Femur (tissue), 1 donor: ENCODE data around the gene TMEM169.
A peak's percentile ranks its signal among the peaks of the same experiment; 100 is the strongest.

Experiments used
- DNase-seq: peaks from one replicate; pipeline ENCODE4 v3.0.0-alpha.2; 2017

Gene TMEM169

DNA sequence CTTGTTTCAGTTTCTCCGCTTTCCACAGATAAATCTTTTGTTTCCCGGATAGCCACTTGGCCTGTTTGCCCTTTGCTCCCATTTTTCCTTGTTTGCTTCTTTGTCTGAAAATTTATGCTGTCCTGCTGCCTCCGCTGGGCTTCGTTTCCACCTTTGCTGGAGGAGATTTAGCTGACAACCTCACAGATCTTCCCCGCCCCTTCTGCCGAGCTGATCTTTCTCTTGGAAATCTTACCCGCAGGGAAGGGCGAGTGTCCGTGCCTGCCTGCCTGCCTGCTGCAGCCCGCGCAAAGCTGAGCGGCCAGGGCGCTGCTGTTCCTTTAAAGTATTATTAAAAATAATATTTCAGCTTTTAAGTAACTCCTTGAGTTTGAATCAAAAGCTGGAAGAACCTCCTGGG is 26.0 kb downstream of the TMEM169 start:
- DNase-seq, result no peak

DNA sequence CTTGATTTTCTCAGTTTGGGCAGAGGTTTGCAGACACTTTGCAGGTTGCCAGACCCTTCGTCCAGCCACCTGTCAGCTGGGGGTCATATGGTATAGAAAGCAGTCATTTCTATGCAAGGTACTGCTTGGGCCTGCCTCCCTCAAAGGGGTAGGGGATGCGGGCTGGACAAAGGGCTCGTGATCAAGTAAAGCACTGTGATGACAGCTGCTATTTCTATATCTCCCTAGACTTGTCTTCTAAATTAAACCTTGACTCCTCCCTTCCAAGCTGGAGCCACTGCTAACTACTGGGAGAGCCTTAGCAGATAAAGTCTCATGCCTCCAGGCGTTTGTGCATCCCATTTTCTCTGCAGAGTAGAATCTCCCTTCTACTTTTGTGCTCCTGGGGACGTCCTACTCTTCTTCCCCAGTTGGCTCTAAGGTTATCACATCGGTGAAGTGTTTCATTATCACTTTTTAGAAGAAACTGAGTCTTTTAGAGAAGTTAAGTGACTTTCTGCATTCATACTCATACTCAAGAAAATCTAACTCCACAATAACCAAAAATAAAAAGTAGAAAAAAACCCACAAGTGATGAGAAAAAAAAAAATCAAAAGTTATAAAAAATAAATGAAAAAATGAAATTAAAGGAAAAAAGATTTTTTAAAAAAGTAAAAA is 26.7 kb downstream of the TMEM169 start:
- no peak for DNase-seq

DNA sequence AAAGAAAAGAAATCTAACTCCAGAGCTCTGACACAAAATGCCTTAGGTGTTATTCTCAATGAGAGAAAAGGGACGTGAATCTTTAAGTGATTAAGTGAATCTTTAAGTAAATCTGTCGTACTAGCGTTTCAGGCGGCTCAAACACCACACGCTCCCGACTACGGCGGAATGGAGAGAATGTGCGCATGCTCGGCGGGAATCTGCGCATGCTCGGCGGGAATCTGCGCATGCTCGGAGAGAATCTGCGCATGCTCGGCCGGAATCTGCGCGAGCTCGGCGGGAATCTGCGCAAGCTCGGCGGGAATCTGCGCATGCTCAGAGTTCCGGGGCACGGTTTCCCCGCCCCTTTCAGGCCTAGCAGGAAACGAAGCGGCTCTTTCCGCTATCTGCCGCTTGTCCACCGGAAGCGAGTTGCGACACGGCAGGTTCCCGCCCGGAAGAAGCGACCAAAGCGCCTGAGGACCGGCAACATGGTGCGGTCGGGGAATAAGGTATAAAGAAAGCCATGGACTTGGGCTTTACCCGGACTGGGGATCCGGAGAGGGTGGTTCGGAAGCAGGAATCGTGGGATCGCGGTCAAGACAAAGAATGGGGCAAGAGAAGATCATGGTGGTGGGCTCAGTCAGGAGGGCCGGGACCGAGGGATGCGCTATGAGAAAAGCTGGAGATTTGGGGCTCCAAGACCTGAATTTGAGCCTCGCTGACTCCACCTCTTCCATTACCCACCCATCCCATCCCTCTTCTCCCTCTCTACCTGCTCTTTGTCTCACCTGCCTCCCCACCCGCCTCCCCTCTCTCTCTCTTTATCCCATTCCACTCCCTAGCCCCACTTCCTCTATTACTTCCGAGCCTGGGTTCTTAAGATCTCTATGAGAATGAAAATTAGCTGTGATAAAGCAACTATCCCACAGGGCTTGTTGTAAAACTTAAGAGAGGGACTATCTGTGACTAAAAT is 27.5 kb downstream of the TMEM169 start, which contains the start of gene XRCC5:
TSS of gene XRCC5 (plus strand) at position 382 of the 955 bp plus-strand sequence. CDS start at position 471, 89 bp downstream.
- peak; percentile 99 for DNase-seq

DNA sequence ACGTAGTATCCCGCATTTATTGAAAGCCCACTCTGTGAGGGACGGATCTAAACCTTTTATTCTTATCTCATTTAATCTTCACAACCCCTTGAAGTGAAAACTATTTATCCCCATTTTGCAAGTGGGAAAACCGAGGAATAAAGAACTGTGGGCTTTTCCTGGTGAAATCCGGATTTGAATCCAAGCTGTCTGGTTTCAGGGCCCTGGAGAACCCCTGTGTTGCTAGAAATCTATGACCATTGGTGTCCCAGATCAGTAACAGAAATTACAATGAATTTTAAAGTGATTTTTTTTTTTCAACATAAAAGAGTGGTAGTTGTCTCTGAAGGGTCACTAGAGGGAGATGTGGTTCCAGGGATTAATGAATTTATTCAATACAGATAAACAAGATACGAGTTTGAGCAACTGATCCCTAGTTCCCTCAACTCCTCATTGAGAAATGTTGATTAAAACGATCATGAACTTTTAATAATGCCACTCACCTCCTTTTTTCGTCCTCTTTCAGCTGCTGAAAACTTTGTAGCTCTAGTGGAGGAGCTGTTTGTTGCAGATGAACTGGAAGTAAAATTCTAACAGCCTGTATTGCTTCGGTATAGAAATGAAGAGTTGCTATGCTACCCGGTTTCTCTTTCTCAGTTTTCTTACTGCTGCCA is 28.4 kb downstream of the TMEM169 start:
- DNase-seq, result no peak

DNA sequence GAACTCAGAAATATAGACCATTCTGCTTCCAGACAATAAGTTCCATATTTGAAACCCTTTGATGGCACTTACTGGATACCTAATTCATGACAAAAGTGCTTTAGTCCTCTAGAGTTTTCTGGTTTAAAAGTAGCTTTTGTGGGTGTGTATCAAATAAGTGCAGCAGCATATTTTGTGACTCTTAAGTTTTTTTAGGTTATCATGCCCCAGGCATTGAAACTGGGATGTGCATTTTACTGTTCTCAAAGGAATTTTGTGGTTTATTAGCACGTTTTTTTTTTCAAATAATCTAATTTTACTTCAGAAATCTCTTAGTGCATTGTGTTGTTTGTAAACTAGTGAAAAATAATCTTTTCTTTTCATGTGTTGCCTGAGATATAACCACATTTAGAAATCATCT is 28.9 kb downstream of the TMEM169 start:
- no peak for DNase-seq

DNA sequence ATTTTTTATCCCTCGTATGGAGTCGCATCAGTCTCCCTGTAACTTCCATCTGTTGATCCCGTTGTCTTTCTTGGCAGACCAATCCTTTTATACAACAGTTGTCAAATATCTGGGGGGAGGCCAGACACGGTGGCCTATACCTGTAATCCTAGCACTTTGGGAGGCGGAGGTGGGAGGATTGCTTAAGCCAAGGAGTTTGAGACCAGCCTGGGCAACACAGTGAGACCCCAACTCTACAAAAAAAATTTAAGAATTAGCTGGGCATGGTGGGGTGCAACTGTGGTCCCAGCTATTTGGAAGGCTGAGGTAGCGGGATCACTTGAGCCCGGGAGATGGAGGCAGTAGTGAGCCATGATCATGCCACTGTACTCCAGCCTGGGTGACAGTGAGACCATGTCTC is 29.4 kb downstream of the TMEM169 start:
- no peak for DNase-seq

DNA sequence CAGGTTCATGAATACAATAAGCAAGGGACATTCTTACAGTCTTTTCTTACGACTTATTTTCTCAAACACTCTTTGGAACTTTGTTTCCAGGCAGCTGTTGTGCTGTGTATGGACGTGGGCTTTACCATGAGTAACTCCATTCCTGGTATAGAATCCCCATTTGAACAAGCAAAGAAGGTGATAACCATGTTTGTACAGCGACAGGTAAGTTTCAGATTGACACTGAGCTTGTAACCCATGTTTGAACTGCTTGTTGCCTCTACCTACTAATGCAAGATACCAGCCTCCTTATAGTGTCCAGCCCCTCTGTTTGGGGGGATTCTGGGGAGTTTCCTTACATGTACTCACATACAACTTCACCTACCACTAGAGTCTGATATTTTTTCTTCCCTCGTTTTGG is 31.2 kb downstream of the TMEM169 start:
- no peak for DNase-seq

DNA sequence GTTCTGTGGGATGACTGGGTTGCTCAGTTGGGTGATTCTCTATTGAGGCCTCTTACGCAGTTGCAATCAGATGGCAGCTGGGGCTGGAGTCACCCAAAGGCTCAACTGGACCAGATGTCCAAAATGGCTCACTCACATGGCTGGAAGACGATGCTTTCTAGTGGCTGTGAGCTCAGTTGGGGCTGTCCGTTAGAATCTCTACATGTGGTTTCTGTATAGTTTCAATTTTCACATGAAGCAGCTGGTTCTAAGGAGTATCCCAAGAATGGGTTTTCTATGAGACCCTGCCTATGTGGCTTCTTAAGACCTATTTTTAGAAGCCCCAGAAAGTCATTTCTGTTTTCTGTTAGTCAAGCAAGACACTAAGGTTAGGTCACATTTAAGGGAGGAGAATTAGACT is 31.9 kb downstream of the TMEM169 start:
- DNase-seq, result no peak

DNA sequence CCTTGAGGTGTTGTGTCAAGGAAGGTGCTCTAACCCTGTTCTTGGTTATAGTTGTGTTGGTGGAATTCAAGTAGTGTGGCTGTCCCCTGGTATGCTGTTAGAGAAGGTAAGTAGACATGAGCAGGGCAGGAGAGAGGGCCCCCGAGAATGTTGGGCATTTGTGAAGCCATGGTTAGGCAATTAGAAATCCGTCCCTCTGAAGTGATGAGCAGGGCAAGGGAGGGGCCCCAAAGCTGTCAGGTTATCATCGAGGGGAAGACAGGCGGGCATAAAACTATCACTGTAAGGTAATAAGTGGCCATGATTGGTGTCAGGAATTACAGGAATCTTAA is 32.6 kb downstream of the TMEM169 start:
- no peak for DNase-seq

DNA sequence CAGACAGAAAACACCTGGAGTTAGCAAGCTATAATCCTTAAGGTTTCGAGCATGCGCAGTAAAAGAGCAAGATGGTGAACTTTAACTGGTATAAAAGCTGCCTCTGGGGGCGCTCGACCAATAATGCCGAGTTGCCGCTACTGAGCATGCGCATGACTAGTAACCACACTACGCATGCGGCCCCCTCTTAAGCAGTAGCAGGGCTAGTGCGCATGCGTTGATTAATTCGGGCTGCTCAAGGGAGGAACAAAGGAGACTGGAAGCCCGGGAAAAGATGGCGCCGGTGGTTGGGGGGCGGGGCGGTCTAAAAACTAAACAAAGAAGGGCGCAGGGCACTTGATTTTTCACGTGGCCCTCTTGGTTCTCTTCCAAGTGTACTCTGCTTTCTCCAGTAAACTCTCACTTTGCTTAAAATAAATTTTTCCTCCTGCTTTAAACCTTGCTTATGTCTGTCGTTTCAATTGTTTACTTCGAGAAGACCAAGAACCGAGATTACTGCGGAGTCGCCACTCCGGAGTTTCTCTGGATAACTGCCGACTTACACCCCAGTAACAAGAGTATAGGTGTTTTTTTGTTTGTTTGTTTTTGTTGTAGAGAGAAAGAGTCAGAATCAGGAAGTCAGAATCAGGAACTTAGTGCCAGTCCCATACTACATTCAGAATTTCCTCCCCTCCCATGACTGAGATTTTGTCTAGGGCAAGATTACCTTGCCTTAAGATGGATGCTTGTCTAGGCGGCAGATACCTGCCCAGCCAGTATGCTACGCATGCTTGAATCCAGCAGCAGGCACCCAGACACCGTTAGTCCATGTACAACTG is 33.2 kb downstream of the TMEM169 start:
- peak; percentile 99 for DNase-seq

DNA sequence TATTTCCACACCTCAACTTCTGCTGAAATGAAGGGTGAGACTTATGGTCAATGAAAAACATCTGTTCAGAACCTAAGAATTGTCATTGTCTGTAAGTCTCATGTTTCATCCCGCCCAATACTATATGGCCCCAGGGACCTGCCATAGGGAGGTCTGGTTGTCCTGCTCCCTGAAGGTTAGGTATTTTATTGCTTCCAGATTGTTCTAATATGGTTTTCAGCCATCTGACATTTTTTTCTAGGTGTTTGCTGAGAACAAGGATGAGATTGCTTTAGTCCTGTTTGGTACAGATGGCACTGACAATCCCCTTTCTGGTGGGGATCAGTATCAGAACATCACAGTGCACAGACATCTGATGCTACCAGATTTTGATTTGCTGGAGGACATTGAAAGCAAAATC is 34.7 kb downstream of the TMEM169 start:
- no peak for DNase-seq

DNA sequence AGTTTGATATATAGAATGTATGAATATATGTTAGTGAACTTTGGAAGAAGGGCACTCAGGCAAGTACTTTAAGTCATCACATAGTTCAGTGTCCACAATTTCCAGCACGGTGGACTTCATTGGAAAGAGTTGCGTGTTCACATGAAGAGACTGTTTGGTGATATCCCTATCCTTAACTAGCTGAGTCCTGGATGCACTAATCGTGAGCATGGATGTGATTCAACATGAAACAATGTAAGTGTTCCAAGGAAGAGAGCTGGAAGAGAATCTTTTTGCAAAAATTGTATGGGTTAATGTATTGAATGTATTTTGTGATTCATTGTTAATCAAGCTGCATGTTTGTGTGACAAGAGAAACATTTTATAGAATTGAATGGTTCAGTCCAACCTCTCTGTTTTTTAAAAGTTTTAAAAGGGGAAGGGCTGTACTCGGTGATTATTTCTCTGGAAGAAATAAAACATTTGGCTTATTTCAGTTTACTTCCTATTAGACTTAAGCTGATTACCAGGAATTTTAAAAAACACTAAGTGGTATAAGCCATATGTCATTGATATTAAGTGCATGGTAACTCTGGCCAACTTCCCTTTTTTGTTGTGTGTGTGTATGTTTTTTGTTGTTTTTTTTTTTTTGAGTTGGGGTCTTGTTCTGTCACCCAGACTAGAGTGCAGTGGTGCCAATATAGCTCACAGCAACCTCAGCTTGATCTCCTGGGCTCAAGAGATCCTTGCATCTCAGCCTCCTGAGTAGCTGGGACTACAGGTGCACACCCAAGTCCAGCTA is 36.0 kb downstream of the TMEM169 start:
- no peak for DNase-seq

DNA sequence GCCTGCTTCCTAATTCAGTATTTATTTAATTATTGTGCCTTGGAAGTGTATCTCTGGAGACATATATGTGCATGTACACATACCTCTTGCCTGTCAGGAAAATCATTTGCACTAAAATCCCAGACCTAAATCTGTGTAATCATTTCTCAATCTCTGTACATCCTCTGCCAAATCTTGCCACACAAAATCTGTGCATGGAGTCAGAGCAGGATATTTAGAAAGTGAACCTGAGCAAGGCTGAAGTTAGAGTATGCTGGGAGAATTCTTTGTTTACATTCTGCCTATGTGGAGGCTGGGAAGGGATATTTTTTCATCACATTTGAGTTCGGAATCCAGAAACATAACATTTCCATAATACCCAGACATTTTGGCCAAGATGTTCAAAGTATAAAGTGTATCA is 36.8 kb downstream of the TMEM169 start:
- no peak for DNase-seq

DNA sequence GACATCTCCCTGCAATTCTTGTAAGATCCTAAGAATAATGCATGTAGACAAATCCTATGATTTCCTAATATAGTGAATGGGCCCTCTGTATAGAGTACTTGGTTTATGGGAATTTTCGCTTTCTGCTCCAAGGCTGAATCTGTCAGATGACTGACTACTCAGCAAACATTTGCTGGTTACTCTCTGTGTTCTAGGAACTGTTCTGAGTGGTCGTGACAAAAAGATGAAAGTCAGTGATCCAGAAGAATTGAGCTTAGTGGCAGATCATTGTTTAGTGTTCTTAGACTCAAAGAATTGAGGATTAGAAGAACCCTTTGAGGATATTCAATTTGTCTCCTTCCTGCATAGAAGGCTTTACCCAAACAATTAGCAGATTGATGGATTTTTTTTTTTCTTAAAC is 37.4 kb downstream of the TMEM169 start:
- no peak for DNase-seq

DNA sequence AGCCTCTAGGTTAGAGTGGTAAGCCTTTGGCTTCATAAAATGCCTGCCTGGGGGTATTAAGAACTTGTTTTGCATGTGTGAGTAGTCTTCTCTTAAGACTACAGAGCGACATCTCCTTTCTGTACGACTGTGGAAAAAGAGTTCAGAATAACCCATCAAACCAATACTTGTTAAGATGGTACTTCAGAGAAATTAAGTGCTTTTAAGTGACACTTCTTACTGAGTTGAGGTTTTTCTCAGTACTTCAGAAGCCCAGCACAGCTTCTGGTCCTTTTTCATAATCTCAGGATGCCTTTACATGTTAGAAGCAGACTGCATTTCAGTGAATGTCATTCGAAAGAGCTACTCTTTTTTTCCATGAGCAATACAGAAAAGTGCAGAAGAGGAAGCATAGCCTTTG is 38.3 kb downstream of the TMEM169 start:
- DNase-seq, result no peak

DNA sequence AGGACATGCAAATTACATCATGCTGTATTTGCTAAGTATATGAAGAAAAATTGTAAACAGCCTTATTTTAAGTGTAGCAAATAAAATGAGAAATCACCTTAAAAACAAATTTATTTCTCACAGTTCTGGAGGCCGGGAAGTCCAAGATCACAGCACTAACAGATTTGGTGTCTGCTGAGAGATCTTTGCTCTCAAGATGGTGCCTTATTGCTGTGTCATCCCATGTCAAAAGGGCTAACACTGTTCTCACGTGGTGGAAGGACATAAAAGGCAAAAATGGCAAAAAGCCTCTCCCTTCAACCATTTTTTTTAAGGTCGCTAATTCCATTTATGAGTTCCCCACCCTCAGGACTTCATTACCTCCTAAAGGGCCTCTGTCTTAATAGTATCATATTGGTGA is 39.5 kb downstream of the TMEM169 start:
- no peak for DNase-seq

DNA sequence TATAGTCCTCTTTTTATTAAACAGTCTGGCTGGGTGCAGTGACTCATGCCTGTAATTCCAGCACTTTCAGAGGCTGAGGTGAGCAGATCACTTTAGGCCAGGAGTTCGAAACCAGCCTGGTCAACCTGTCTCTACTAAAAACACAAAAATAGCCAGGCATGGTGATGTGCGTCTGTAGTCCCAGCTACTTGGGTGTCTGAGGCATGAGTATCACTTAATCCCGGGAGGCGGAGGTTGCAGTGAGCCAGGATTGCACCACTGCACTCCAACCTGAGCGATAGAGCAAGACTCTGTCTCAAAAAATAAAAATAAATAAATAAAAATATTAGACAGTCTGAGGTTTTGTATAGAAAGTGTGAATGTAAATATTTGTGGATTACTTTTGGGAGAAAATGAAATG is 45.2 kb downstream of the TMEM169 start:
- DNase-seq, result no peak

DNA sequence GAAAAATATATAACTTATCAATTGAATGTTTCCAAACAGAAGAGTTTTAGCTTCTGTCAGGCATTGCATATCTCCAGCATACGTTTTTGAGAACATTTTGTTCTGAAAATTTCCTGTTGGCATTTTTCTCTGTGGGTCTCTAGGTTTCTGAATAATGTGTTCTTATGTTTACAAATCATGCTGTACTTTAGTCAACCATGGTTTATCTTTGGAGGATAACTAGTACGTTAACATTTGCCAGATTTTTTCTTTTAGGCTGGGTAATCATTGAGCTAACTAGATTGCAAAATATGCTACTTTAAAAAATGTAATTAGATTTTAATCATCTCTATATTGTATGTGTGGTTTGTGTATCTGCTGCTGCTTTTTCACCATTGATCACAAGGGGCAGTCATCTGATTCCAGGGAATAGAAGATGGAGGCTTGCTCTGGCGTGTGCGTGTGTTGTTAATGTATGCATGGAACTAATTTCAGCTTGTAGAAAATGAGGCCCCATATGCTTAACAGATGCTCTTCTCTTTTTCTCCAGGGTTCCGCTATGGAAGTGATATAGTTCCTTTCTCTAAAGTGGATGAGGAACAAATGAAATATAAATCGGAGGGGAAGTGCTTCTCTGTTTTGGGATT is 48.7 kb downstream of the TMEM169 start:
- DNase-seq, result no peak

DNA sequence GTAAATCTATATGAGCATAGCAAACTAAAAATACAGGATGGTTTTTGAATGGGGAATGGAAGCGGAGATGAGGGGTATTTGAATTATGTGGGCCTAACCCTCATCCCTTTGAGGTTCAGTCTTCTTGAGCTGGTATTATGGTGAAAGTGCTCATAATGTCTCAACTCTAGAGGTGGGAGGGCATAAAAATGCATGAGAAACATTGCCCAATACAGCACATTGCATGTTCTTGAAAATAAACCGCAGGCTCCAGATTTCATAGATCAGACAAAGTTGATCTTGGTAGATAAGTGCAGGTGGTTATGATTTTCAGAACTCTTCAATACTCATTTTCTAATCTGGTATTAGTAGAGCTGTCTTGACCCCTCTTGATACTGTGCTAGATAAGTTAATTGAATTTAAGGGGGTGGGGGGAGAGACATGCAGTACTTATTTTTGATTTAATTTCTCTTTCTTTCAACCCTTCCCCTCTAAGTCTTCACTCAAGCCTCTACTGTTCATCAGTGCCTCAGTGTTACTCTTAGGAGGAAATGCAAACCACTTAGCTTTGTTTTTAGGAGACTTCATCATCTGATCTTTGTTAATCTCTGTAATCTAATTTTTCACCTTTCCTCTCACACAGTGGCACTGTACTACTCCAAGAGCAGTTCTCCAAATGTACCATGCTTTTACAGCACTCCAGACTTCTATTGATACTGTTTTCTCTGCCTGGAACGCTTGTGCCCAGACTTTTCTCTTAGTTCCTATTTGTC is 49.6 kb downstream of the TMEM169 start:
- no peak for DNase-seq

DNA sequence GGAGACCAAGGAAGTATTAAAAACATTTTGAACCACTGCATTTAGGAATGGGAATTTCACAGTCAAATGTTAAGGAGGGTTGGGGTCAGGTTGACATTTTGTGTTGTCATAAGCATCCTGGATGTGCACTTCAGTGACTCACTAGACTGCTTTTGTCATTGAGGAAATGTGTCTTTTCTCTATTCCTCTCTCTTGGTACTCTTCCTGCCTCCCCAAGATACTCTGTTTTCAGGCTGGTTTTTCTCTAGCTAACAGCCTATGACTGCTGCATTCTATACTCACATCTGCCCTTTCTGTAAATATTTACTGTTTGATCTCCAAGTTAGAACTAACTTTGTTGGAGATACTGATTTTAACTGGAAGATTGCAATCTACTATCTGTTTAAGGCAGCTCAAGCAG is 50.9 kb downstream of the TMEM169 start:
- no peak for DNase-seq

DNA sequence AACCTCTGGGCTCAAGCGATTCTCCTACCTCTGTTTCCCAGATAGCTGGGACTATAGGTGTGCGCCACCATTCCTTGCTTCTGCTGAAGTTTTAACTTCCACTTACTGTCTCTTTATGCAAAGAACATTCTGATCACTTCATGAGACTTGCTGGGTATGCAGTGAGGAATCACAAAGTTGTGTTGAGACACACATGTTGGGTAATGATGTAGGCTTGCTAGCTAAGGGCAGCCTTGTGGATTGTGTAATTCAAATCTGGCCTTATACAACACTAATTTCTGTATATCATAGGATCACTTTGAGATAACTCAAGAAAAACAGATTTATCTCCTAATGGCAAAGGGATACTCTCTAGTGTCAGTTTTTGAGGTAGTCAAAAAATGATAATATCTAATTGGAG is 51.7 kb downstream of the TMEM169 start:
- no peak for DNase-seq
